DMS153 treated with DMSO at 0.1 percent for 48 hours (cell line): ENCODE results near the gene B3GLCT.
"Not testable (repeated sequence)": the region's sequence is repeated elsewhere in the genome, so short reads cannot be mapped to it uniquely, and the experiment has no call there.

Source experiments
- DNase-seq: peaks from one replicate; lab custom pipeline; 2025; ENCODE audit not compliant: unreplicated experiment; lab: John Stamatoyannopoulos, UW

Gene B3GLCT

DNA sequence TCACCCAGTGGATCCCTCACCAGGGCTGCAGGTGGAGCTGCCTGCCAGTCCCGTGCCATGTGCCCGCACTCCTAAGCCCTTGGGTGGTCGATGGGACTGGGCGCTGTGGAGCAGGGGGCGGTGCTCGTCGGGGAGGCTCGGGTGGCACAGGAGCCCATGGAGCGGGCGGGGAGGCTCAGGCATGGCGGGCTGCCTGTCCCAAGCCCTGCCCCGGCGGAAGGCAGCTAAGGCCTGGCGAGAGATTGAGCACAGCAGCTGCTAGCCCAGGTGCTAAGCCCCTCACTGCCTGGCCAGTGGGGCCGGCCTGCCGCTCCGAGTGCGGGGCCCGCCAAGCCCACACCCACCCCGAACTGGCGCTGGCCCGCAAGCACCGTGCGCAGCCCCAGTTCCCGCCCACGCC lies 16.8 kb upstream of the B3GLCT start:
- DNase-seq = no peak

- no peak for DNase-seq
Measured at GRCh38 chr13:31184451-31184850, 15.3 kb upstream of the B3GLCT start.

GRCh38 chr13:31184981-31185645 lies 14.7 kb upstream of the B3GLCT start:
- no peak for DNase-seq

DNA sequence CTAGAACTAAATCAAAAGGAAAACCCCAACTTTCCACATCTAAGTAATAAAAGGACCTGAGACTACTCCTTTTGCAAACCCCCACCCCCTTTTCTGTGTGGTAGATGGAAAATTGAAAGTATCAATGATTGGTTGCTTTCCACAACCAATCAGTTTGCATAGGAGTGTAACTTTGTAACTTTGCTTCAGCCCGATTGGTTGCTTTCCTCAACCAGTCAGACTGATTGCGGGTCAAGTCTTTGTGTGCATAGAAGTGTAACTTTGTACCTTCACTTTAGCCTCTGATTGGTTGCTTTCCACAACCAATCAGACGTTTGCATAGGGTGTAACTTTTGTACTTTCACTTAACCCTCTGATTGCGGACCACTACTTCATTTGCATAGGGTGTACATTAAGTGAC lies 8.0 kb upstream of the B3GLCT start:
- no peak for DNase-seq

- DNase-seq = no peak
Measured at GRCh38 chr13:31192306-31192705, 7.5 kb upstream of the B3GLCT start.

DNA sequence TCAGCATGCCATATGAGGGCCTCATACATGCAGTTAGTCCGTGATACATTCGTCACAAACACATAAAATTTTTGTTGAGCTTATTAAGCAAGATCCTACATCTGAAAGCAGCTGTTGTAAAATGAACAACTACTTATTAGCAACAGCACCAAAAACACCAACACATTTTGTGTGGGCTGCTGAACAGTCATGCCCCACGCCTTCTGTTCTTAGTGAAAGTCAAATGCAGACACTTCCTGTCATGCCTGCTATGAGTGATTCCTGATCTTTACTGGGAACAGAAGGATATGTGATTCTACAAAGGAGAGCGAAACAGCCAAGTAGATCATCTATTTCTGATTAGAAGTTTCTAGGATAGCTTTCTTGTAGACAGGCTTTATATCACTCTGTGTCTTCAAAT lies 4.2 kb upstream of the B3GLCT start:
- DNase-seq = no peak

GRCh38 chr13:31196992-31197391 lies 2.8 kb upstream of the B3GLCT start:
- DNase-seq = no peak

DNA sequence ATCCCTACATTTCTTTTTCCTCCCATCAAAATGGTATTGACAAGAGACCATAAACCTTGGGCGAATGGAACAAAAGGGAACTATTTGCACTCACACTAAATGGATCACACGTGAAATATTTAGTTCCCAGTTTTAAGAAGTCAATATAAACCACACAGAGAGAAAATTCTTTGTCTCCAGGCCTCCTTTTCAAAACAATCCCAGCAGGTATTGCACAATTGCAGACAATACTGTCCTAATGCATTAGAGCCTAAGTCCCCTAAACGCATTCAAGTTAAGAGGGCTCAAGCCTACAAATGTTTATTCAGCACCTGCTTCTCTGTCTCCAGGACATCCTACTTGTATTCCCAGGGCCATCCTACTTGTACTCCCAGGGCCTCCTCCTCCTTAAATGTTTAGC lies 1.3 kb upstream of the B3GLCT start:
- DNase-seq = no peak

DNA sequence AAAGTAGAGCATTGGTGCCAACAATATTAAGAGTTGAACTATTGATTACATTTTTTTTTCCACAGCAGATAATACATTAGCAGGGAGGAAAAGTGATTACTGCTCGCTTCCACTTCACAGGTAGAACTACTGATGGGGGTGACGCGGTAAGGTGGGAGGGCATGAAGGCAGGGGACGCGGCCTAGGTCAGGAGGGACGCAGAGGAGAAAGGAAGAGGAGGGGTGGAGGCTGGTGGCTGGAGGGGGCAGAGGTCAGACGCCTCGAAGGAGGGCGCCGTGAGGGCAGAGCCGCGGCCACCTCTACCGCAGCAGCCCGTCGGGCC lies 287 bp upstream of the B3GLCT start:
- no peak for DNase-seq

DNA sequence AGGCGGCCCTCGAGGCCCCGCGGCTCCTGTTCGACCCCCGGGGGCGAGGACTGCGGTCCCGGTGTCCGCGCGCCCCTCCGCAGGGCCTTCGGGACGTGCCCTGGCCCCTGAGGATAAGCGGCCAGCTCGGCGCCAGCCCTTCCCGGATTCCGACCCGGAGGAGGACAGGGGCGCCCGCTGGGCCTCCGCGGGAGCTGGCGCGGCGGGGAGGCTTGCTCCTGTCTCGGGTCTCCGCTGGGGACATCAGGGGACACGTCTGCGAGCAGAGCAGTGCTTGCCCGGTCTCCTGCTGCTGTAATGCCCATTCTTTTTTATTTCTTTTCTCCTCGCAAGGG lies 829 bp downstream of the B3GLCT start:
- DNase-seq = no peak

DNA sequence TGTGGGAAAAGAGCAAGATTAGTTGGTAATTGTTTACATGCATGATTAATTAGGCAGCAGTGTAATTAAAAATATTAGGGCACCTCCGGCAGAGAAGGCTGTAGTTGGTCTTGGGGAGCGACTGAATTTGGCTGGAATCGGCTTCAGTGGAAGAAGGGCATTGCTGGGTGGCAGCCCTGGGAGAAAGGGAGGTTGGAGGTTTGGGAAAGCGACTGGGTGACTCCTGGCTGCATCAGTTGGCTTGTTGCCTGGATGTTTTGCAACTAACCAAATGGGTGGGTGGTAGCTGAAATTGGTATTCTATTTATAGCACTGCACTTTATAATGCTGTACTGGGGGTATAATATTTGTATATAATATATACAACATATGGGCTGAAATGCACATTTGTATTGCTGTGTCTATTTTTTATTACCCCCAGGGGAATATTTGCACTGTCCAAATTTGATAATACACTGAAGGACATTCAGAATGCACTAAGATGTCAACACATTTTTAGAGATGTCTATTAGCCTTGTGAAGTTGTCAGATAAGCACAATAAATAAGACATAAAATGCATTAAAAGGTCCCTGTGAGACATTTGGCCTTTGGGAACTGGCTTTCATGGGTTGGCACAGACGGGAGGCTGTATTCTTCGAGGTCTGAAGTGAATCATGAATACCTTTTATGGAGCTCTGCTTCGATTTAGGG lies 1.7 kb downstream of the B3GLCT start:
- DNase-seq = no peak

DNA sequence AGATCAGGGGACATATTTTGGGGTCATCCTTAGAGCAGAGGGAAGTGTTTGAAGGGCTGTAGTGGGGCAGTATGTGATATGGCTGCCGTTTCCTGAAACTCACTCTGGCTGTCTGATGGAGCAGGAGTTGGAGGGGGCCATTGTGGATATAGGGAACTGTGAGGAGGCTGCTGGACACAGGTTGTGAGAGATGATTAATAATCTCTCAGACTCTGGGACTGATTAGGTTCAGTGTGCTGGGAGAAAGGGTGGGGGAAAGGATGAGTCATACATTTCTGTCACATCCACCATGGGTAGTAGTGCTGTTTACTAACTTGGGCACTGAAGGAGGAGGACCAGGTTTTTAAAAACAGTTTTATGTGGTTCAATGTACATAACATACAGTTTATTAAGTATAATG lies 4.8 kb downstream of the B3GLCT start:
- DNase-seq = no peak

GRCh38 chr13:31207661-31208552 lies 8.1 kb downstream of the B3GLCT start:
- DNase-seq = no peak

- no peak for DNase-seq
Measured at GRCh38 chr13:31208559-31209122, 8.9 kb downstream of the B3GLCT start.

DNA sequence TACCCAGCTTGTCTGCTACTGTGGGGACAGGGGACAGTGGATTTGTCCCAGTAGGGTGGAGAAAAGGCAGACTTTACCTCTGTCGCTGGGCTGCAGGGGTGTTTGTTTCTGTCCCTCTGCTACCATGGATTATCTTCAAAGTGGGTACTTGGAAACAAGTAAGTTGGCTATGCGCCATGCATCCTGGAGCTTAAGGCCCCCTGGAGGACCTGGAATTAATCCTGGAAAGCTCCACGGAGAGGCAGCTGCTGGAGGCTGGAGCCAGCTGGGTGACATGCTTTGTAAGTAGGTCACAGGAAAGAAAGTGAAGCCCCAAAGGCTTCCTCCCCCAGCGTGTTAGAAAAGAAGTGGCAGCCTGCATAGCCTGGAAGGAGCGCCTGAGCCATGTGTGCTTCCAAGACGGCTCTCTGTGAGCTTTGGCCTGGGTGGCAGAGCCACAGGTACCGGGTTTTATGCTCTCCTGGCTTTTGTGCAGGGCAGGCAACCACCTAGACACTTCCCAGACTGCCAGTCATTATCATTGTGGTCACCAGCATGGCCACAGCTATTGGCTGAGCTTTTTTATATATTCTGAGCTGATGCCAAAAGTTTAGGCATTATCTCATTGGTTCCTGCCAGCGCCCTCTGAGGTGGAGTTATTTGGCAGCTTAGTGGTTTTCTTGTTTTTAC lies 9.5 kb downstream of the B3GLCT start:
- DNase-seq = no peak

- DNase-seq = no peak
Measured at GRCh38 chr13:31209841-31210210, 10.1 kb downstream of the B3GLCT start.

DNA sequence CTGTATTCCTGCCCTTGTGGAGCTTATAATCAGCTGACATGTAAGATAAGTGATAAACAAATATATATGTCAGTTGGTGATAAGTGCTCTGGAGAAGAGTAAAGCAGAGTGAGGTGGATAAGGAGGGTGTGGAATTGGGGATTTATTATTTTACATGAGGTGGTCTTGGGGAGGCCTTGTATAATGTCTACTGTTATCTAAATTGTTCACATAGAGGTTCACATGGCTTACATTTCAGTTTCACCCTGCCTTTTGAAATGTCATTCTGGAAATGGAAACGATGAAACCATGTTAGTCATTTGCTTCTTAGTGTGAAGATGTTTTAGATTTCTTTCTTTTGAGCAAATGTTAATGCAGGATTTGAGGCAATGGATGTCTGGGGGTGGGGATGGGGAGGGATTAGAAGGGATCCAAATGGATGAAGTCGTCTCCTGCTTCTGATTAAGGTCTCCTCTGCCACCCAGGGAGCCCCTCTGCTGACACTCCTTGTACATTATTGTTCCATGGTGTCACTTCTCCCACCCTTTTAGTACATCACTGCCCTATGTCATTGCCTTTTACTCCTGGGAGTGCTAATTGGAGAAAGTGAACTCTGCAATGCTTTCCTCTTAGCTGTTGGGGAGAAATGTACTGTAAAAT lies 14.0 kb downstream of the B3GLCT start:
- no peak for DNase-seq

GRCh38 chr13:31214435-31214834 lies 14.7 kb downstream of the B3GLCT start:
- DNase-seq = no peak

DNA sequence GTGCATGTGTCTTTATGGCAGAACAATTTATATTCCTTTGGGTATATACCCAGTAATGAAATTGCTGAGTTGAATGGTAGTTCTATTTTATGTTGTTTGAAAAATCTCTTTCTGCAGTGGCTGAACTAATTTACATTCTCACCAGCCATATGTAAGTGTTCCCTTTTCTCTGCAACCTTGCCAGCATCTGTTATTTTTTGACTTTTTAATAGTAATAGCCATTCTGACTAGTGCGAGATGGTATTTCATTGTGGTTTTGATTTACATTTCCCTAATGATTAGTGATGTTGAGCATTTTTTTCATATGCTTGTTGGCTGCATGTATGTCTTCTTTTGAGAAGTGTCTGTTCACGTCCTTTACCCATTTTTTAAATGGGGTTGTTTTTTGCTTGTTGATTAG lies 17.1 kb downstream of the B3GLCT start:
- not testable (repeated sequence) for DNase-seq

DNA sequence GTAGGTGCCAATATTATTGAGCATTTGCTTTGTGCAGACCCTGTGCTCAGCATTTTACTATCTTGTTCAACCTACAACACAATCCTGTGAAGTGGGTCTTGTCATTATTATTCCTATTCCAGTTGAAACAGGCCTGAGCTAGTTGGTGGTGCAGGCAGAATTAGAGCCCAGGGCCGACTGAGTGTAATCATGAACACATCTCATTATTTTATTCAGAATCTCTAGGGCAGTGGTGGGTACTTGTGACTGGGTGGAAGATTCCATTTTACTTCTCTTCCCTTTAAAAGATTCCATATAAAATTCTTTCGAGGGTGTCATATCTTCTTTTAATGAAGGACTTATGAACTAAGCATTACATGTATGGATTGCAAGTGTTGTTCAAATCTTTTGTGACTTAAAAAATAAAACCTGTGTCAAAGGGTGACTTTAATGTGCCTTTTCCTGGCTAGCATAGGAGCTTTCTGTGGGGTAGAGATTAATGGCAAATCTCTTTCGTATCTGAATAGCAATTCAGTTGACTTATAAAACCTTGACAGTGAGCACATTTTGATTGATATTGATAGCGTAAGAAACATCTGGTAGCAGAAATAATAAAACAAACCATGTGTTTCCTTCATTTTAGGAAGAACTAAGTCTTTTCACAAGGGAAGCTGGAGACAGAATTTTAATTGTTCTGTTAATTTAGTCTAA lies 20.3 kb downstream of the B3GLCT start:
- no peak for DNase-seq
